HCT116 (cell line): Measurements from ENCODE around the gene TRDN. TPM values are rescaled to one million over a fixed set of nuclear protein-coding genes. Genes with fewer than 3 reads are reported as not detected.

Source experiments
- ATAC-seq: fragments of 200-7000 bp; cut with Tn5 transposase; 2 replicates; pipeline ENCODE4 v1.9.1; 2020; ENCODE audit warnings: mild to moderate bottlenecking, moderate library complexity
- BruUV-seq: library from RNA; stranded (reverse); fragments of 400-500 nt; replicated peaks from 2 replicates; lab custom pipeline; 2021; lab: Mats Ljungman, UMichigan
- CTCF ChIA-PET: fragments of 300-600 bp; sonication (Branson Sonifier 250); formaldehyde crosslinking; loops from one replicate; lab custom pipeline; 2021; ENCODE audit warnings: antibody characterized with exemption; lab: Charles Lee
- POLR2A ChIA-PET: fragments of 300-600, 350-600 bp; sonication (Branson Sonifier 250); formaldehyde crosslinking; loops from one replicate; lab custom pipeline; 2021; ENCODE audit warnings: antibody characterized with exemption; lab: Charles Lee
- RAD21 ChIA-PET, 2 experiments: fragments of 300-600 bp; sonication (Branson Sonifier 250); formaldehyde crosslinking; loops; one replicate each; lab custom pipeline; 2023; ENCODE audit warnings: low total read pairs in 2 of 2; ENCODE audit not compliant: uncharacterized antibody in 2 of 2, unreplicated experiment in 2 of 2, low non-redundant PET in 1 of 2; lab: Charles Lee
- DNase-seq: peaks from one replicate; pipeline ENCODE4 v3.0.0-alpha.2; 2010; ENCODE audit warnings: low read depth, low spot score
- H2AFZ ChIP-seq: fragments of 200-600 bp; shearing (Covaris generic), sonication (generic); 2 replicates; pipeline ENCODE4 v1.6.1; 2017; ENCODE audit warnings: low read depth, mixed run types, mixed read lengths, antibody characterized with exemption, low read length; ENCODE audit not compliant: poor library complexity, severe bottlenecking
- H3K27ac ChIP-seq: 2 replicates; pipeline ENCODE4 v1.5.1; 2012; ENCODE audit warnings: low read depth, low read length
- H3K27me3 ChIP-seq: fragments of 200-600 bp; sonication (generic); 2 replicates; pipeline ENCODE4 v1.6.1; 2016; ENCODE audit warnings: mixed run types, low read length, mixed read lengths; ENCODE audit not compliant: insufficient read depth
- H3K36me3 ChIP-seq, 2 experiments: fragments of 200-500 bp in 1 of 2; fragments of 200-600 bp in 1 of 2; sonication (Bioruptor generic) in 1 of 2; sonication (generic) in 1 of 2; 2 replicates each; pipeline versions ENCODE4 v1.5.1 to v1.6.1; 2014 to 2016; ENCODE audit warnings: low read length in 2 of 2, inconsistent platforms in 1 of 2, mixed read lengths in 1 of 2, mixed run types in 1 of 2; ENCODE audit not compliant: insufficient read depth in 2 of 2, control insufficient read depth in 1 of 2
- H3K4me1 ChIP-seq, 2 experiments: fragments of 200-600 bp in 1 of 2; sonication (generic) in 1 of 2; 2 replicates each; pipeline versions ENCODE4 v1.5.1 to v1.6.1; 2012 to 2017; ENCODE audit warnings: low read length in 2 of 2, inconsistent platforms in 1 of 2, mild to moderate bottlenecking in 1 of 2, mixed read lengths in 1 of 2, mixed run types in 1 of 2, moderate library complexity in 1 of 2; ENCODE audit not compliant: insufficient read depth in 2 of 2, control insufficient read depth in 1 of 2
- H3K4me2 ChIP-seq: fragments of 200-600 bp; sonication (generic); 2 replicates; pipeline ENCODE4 v1.6.1; 2017; ENCODE audit warnings: mixed run types, low read length, mixed read lengths
- H3K4me3 ChIP-seq, 2 experiments: fragments of 200-600 bp in 1 of 2; sonication (generic) in 1 of 2; replicated peaks in 1 of 2; 2 replicates each; pipeline ENCODE4 v1.5.1; 2011 to 2016; ENCODE audit warnings: low read length in 2 of 2, control low read depth in 1 of 2, low read depth in 1 of 2, mild to moderate bottlenecking in 1 of 2, mixed read lengths in 1 of 2, mixed run types in 1 of 2
- H3K79me2 ChIP-seq: fragments of 200-600 bp; sonication (generic); 2 replicates; pipeline ENCODE4 v1.6.1; 2017; ENCODE audit warnings: mild to moderate bottlenecking, mixed run types, low read length, moderate library complexity, mixed read lengths; ENCODE audit not compliant: insufficient read depth
- H3K9ac ChIP-seq: fragments of 200-600 bp; sonication (generic); 2 replicates; pipeline ENCODE4 v1.6.1; 2016; ENCODE audit warnings: low read length, mixed read lengths
- H3K9me2 ChIP-seq: fragments of 200-600 bp; sonication (generic), shearing (Covaris generic); 2 replicates; pipeline ENCODE4 v1.6.1; 2017; ENCODE audit warnings: mixed run types, mild to moderate bottlenecking, moderate library complexity; ENCODE audit not compliant: insufficient read depth
- H3K9me3 ChIP-seq, 2 experiments: fragments of 200-500 bp in 1 of 2; fragments of 200-600 bp in 1 of 2; sonication (Bioruptor generic) in 1 of 2; sonication (generic) in 1 of 2; 2 replicates each; pipeline ENCODE4 v1.6.1; 2014 to 2017; ENCODE audit warnings: low read length in 2 of 2, mixed read lengths in 2 of 2, inconsistent platforms in 1 of 2, low read depth in 1 of 2, mild to moderate bottlenecking in 1 of 2, mixed run types in 1 of 2, moderate library complexity in 1 of 2; ENCODE audit not compliant: control insufficient read depth in 1 of 2, insufficient read depth in 1 of 2
- H4K20me1 ChIP-seq: fragments of 200-600 bp; sonication (generic), shearing (Covaris generic); 2 replicates; pipeline ENCODE4 v1.6.1; 2017; ENCODE audit warnings: mixed run types, mild to moderate bottlenecking, moderate library complexity; ENCODE audit not compliant: insufficient read depth
- ATF3 ChIP-seq: IDR thresholded peaks from 2 replicates; pipeline ENCODE4 v1.6.1; 2012
- CEBPB ChIP-seq: IDR thresholded peaks from 2 replicates; pipeline ENCODE4 v1.6.1; 2012; ENCODE audit warnings: low read depth
- CTCF ChIP-seq, 3 experiments: fragments of 200-600 bp in 1 of 3; sonication (generic) in 1 of 3; IDR thresholded peaks in 2 of 3; conservative IDR thresholded peaks in 1 of 3; 2 replicates each; pipeline ENCODE4 v1.5.1; 2012 to 2017; ENCODE audit warnings: low read depth in 2 of 3, low read length in 2 of 3, antibody characterized with exemption in 1 of 3, borderline replicate concordance in 1 of 3, control low read depth in 1 of 3, mild to moderate bottlenecking in 1 of 3, mixed read lengths in 1 of 3, mixed run types in 1 of 3, moderate library complexity in 1 of 3; ENCODE audit not compliant: insufficient read depth in 1 of 3
- ELF1 ChIP-seq: IDR thresholded peaks from 2 replicates; pipeline ENCODE4 v1.6.1; 2012; ENCODE audit warnings: low read depth, borderline replicate concordance
- EZH2 ChIP-seq: fragments of 200-600 bp; sonication (generic); IDR thresholded peaks from 2 replicates; pipeline ENCODE4 v1.6.1; 2017; ENCODE audit warnings: antibody characterized with exemption, mixed run types
- EZH2phosphoT487 ChIP-seq: fragments of 200-600 bp; IDR thresholded peaks from 2 replicates; pipeline ENCODE4 v1.6.1; 2018; ENCODE audit warnings: antibody characterized with exemption, borderline replicate concordance
- JUND ChIP-seq: IDR thresholded peaks from 2 replicates; pipeline ENCODE4 v1.6.1; 2012
- POLR2A ChIP-seq: IDR thresholded peaks from 2 replicates; pipeline ENCODE4 v1.7.0; 2011; ENCODE audit warnings: borderline replicate concordance; ENCODE audit not compliant: insufficient read depth, insufficient read length; ENCODE audit errors: extremely low read depth
- SIN3A ChIP-seq: IDR thresholded peaks from 2 replicates; pipeline ENCODE4 v1.6.1; 2012; ENCODE audit warnings: low read depth
- SRF ChIP-seq: IDR thresholded peaks from 2 replicates; pipeline ENCODE4 v1.6.1; 2012; ENCODE audit warnings: low read depth
- TCF7L2 ChIP-seq: IDR thresholded peaks from 2 replicates; pipeline ENCODE4 v1.7.0; 2011; ENCODE audit warnings: borderline replicate concordance, inconsistent platforms; ENCODE audit not compliant: insufficient read depth, insufficient read length; ENCODE audit errors: extremely low read depth
- YY1 ChIP-seq: IDR thresholded peaks from 2 replicates; pipeline ENCODE4 v1.6.1; 2011; ENCODE audit warnings: low read length, low read depth, moderate library complexity, mild to moderate bottlenecking; ENCODE audit not compliant: insufficient replicate concordance; ENCODE audit errors: extremely low read depth
- ZBTB33 ChIP-seq: IDR thresholded peaks from 2 replicates; pipeline ENCODE4 v1.6.1; 2011; ENCODE audit warnings: mild to moderate bottlenecking, low read length, moderate library complexity; ENCODE audit not compliant: insufficient replicate concordance; ENCODE audit errors: extremely low read depth
- ZFX ChIP-seq: fragments of 450-650 bp; IDR thresholded peaks from 2 replicates; pipeline ENCODE4 v1.6.1; 2017
- intact Hi-C: fragments of 100-400 bp; cut with micrococcal nuclease; formaldehyde crosslinking; loops from 2 replicates; pipeline ENCODE4 v1.10.0; 2022
- total RNA-seq: library from RNA; stranded (reverse); gene quantifications from one replicate; pipeline ENCODE4 v1.2.1, GENCODE V29; 2021; ENCODE audit not compliant: unreplicated experiment

TRDN gene
- total RNA-seq, 1 experiment from 2014 or later: not detected

- H3K36me3 ChIP-seq: no peaks in the 10 kb centered on the region
- H2AFZ ChIP-seq: no peak overlapping the region
- H3K9ac ChIP-seq: no peak overlapping the region
- CTCF ChIA-PET: no interaction called here
- H3K27ac ChIP-seq: no peak overlapping the region
- H3K79me2 ChIP-seq: no peaks in the 10 kb centered on the region
- intact Hi-C loops: no loop called here
- H3K9me3 ChIP-seq: no peaks in the 10 kb centered on the region
- POLR2A ChIA-PET: no interaction called here
- no peak overlapping the region for H3K4me3 ChIP-seq
- no peak for ATAC-seq
- no peaks in the 10 kb centered on the region for H4K20me1 ChIP-seq
- BruUV-seq: no TSS peak
- H3K27me3 ChIP-seq: no peaks in the 10 kb centered on the region; the same call in 1 of the 2 replicates
- RAD21 ChIA-PET: no interaction called here
- TF ChIP-seq EZH2 (no peak), YY1 (no peak), CTCF (IDR thresholded peaks at IDR 0.05 in 2 of 3, conservative IDR thresholded peaks at IDR 0.05 in 1 of 3; ENCODE audit: borderline replicate concordance in 1 of 3, insufficient read depth in 1 of 3, low read depth in 2 of 3, low read length in 2 of 3) (no peak), ZFX (no peak), ELF1 (no peak), POLR2A (no peak), TCF7L2 (no peak), ZBTB33 (no peak), JUND (no peak), CEBPB (no peak), SRF (no peak), SIN3A (no peak), EZH2phosphoT487 (no peak), ATF3 (no peak)
- no peak overlapping the region for H3K4me2 ChIP-seq
- H3K4me1 ChIP-seq: no peaks in the 10 kb centered on the region
- DNase-seq: no peak
- H3K9me2 ChIP-seq: no peaks in the 10 kb centered on the region
These were observed 45.3 kb upstream of the TRDN start for GRCh38 chr6:123681957-123682462.
